DND-41 (cell line): Measurements from ENCODE around the gene ETF1.

Source experiments
- ATAC-seq: fragments of 200-7000 bp; cut with Tn5 transposase; 3 replicates; pipeline ENCODE4 v1.9.1; 2021; ENCODE audit warnings: low read depth; ENCODE audit not compliant: insufficient read depth
- DNase-seq: peaks from one replicate; pipeline ENCODE4 v3.0.0-alpha.2; 2020
- H2AFZ ChIP-seq: 2 replicates; pipeline ENCODE4 v1.6.0; 2012; ENCODE audit warnings: low read depth, low read length
- H3K27ac ChIP-seq: 2 replicates; pipeline ENCODE4 v1.5.1; 2012; ENCODE audit warnings: low read length, inconsistent platforms
- H3K27me3 ChIP-seq: fragments of 200-600 bp; sonication (generic); 2 replicates; pipeline ENCODE4 v1.6.0; 2012; ENCODE audit warnings: low read length, mild to moderate bottlenecking, inconsistent platforms; ENCODE audit not compliant: insufficient read depth, poor library complexity
- H3K36me3 ChIP-seq: 2 replicates; pipeline ENCODE4 v1.5.1; 2012; ENCODE audit warnings: low read length, inconsistent platforms; ENCODE audit not compliant: insufficient read depth
- H3K4me1 ChIP-seq: 2 replicates; pipeline ENCODE4 v1.5.1; 2012; ENCODE audit warnings: mild to moderate bottlenecking, low read length; ENCODE audit not compliant: insufficient read depth
- H3K4me2 ChIP-seq: 2 replicates; pipeline ENCODE4 v1.6.0; 2012; ENCODE audit warnings: mild to moderate bottlenecking, moderate library complexity, low read length, inconsistent platforms; ENCODE audit not compliant: insufficient read depth
- H3K4me3 ChIP-seq, 2 experiments: fragments of 200-600 bp in 1 of 2; shearing (Covaris generic) in 1 of 2; 2 replicates each; pipeline ENCODE4 v1.5.1; 2012 to 2016; ENCODE audit warnings: inconsistent platforms in 2 of 2, low read length in 2 of 2, mild to moderate bottlenecking in 2 of 2, low read depth in 1 of 2, moderate library complexity in 1 of 2
- H3K79me2 ChIP-seq: 2 replicates; pipeline ENCODE4 v1.6.0; 2012; ENCODE audit warnings: low read length, inconsistent platforms; ENCODE audit not compliant: insufficient read depth
- H3K9ac ChIP-seq: 2 replicates; pipeline ENCODE4 v1.6.0; 2012; ENCODE audit warnings: low read depth, mild to moderate bottlenecking, inconsistent platforms, low read length, moderate library complexity
- H3K9me3 ChIP-seq: 2 replicates; pipeline ENCODE4 v1.5.1; 2012; ENCODE audit warnings: low read length, moderate library complexity, mild to moderate bottlenecking, inconsistent platforms; ENCODE audit not compliant: insufficient read depth, severe bottlenecking
- H4K20me1 ChIP-seq: 2 replicates; pipeline ENCODE4 v1.6.0; 2012; ENCODE audit warnings: low read length; ENCODE audit not compliant: insufficient read depth
- CTCF ChIP-seq: IDR thresholded peaks from 2 replicates; pipeline ENCODE4 v1.5.1; 2012; ENCODE audit warnings: borderline replicate concordance, low read length, moderate library complexity, mild to moderate bottlenecking; ENCODE audit not compliant: poor library complexity, severe bottlenecking; ENCODE audit errors: extremely low read depth
- EZH2 ChIP-seq: IDR thresholded peaks from 3 replicates; pipeline ENCODE4 v1.6.1; 2012; ENCODE audit warnings: borderline replicate concordance, low read depth, mild to moderate bottlenecking, moderate library complexity, low read length, inconsistent platforms; ENCODE audit not compliant: severe bottlenecking

ETF1 gene

GRCh38 chr5:138523406-138523805 lies 19.6 kb downstream of the ETF1 start:
- Histone ChIP-seq H3K79me2 (peaks cover 91% of the 10 kb centered on the region), H4K20me1 (peaks cover 42% of the 10 kb centered on the region; the same call in 1 of the 2 replicates), H2AFZ (no peak overlapping the region), H3K36me3 (peaks cover 38% of the 10 kb centered on the region), H3K4me3 (no peak overlapping the region), H3K27ac (no peak overlapping the region), H3K9me3 (no peaks in the 10 kb centered on the region), H3K4me2 (no peak overlapping the region), H3K4me1 (no peaks in the 10 kb centered on the region), H3K9ac (no peak overlapping the region), H3K27me3 (no peaks in the 10 kb centered on the region)
- ATAC-seq (no peak), DNase-seq (no peak)
- no peak for TF ChIP-seq CTCF
- no peak for TF ChIP-seq EZH2

- H3K9ac ChIP-seq, result no peak overlapping the region
- peaks cover 32% of the 10 kb centered on the region; the same call in 1 of the 2 replicates for H4K20me1 ChIP-seq
- no peak overlapping the region for H3K27ac ChIP-seq
- H3K4me1 ChIP-seq, result no peaks in the 10 kb centered on the region
- no peak overlapping the region for H2AFZ ChIP-seq
- ATAC-seq (no peak), DNase-seq (no peak)
- H3K4me3 ChIP-seq, result no peak overlapping the region
- TF ChIP-seq CTCF, result no peak
- TF ChIP-seq EZH2, result no peak
- peaks cover 45% of the 10 kb centered on the region for H3K36me3 ChIP-seq
- H3K79me2 ChIP-seq, result peaks cover 76% of the 10 kb centered on the region
- H3K9me3 ChIP-seq, result no peaks in the 10 kb centered on the region
- no peaks in the 10 kb centered on the region for H3K27me3 ChIP-seq
- H3K4me2 ChIP-seq, result no peak overlapping the region
These were observed 22.1 kb downstream of the ETF1 start for GRCh38 chr5:138520971-138521370.

GRCh38 chr5:138517437-138517836 lies 25.6 kb downstream of the ETF1 start:
- H3K4me1 ChIP-seq, result no peaks in the 10 kb centered on the region
- H3K4me2 ChIP-seq, result no peak overlapping the region
- no peak for ATAC-seq
- no peaks in the 10 kb centered on the region for H3K9me3 ChIP-seq
- H3K36me3 ChIP-seq, result peaks cover 74% of the 10 kb centered on the region
- no peaks in the 10 kb centered on the region for H3K27me3 ChIP-seq
- H3K9ac ChIP-seq, result no peak overlapping the region
- H2AFZ ChIP-seq, result no peak overlapping the region
- H3K27ac ChIP-seq, result no peak overlapping the region
- H3K79me2 ChIP-seq, result peaks cover 51% of the 10 kb centered on the region
- TF ChIP-seq CTCF (no peak), EZH2 (no peak)
- no peak overlapping the region for H3K4me3 ChIP-seq
- H4K20me1 ChIP-seq, result peaks cover 30% of the 10 kb centered on the region; the same call in 1 of the 2 replicates
- no peak for DNase-seq
